ENCODE results near the gene GTF2H4.
A peak's percentile ranks its signal among the peaks of the same experiment; 100 is the strongest.
"Not testable (repeated sequence)": the region's sequence is repeated elsewhere in the genome, so short reads cannot be mapped to it uniquely, and the experiment has no call there.

GTF2H4 gene

DNA sequence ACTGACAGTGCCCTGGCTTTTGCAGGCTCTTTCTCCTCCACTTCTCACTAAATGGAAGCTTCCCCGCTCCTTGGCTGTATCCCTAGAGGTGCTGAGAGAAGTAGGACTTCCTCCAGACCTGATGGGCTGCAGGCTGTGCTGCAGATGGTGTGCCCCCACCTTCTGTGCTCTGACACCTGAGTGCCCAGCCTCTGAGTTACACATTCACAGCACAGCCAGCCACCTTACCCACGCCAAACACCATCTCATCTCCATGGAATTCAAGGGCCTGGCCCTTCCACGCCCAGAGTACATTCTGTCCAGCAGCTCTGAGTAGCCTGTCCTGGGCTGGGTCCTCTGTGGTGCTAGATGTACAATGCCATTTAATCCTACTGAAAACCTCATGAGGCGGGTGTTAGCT is 18.6 kb downstream of the GTF2H4 start:
- peak; percentile 47 for DNase-seq

- DNase-seq, result not testable (repeated sequence)
These were observed 19.1 kb downstream of the GTF2H4 start for GRCh38 chr6:30927080-30927479.

- no peak for DNase-seq
These were observed 20.7 kb downstream of the GTF2H4 start for GRCh38 chr6:30928677-30929076.

GRCh38 chr6:30930506-30930905 is 22.5 kb downstream of the GTF2H4 start:
- DNase-seq, result no peak

DNA sequence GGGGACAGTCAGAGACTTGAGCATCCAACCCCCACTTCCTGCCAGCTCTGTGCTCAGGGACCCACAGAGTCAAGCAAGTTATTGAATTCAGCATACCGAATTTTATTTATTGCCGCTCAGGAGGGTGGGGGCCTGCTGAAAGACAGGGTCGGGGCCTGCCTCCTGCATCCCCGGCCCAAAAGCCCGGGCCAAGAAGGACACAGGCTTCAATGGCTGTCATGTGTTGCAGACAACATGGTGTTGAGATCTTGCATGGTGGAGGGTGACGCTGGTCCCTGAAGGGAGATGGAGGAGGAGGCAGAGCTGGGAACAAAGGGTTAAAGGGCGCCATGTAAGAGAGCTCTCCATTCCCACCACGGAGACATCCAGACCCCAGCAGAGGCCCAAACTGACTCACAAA is 23.3 kb downstream of the GTF2H4 start:
- no peak for DNase-seq

GRCh38 chr6:30931969-30932645 is 24.1 kb downstream of the GTF2H4 start, which contains the start of gene SFTA2:
TSS of gene SFTA2 (minus strand) at chr6:30932170. CDS start at chr6:30932096, 74 bp downstream.
- peak; percentile 13 for DNase-seq

GRCh38 chr6:30932665-30933365 is 24.8 kb downstream of the GTF2H4 start:
- DNase-seq, result no peak

DNA sequence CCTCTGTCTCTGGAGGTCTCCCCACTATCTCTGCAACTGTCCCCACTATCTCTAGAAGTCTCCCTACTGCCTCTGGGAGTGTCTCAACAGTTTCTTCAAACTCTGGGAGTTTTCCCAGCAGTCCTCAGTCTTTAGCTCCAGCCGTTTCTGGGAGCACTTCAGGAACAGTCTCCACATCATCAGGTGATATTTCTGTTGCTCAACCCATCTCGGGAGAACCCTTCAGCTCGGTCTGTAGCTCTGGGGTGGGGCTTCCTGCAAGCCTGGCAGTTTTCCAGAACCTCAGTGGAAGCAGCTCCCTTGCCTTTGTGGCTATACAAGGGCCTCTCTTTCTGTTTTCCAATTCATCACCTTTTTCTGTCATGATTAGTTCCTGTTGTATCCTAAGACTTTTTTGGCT is 27.0 kb downstream of the GTF2H4 start:
- DNase-seq, result no peak

DNA sequence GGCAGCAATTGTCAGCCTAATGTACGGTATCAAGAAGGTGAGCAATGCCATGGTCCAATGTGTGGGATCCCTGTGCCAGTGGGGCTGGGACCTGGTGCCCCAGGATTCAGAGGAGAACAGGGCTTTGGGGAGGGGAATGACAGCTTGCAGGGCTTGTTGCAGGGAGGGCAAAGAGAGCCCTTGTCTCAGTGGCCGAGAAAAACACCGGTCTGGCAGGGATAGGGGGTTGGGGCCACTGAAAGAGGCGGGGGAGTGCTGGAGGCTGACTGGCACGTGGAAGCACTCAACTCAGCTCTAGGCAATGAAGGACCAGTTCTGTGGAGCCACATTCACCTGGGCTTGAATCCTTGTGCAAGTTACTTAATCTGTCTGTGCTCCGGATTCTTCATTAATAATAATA is 29.3 kb downstream of the GTF2H4 start:
- DNase-seq, result no peak

DNA sequence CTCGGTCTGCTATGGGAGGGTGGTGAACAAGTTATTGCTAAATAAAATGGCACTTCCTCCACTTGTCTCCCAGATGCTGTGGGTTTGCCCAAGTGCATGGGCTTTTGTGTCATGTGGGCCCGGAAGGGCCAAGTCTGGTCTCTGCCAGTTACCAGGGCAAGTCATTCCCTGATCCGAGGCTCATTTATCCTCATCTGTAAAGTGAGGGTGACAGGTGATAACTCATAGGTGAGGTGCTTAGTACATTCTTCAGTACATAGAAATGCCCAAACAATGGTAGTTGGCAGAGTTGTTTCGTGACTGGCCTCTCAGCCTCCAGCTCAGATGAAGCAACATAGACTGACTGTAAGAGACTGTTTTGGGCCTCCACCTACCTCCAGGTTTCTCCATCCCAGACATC is 30.7 kb downstream of the GTF2H4 start:
- no peak for DNase-seq

GRCh38 chr6:30939473-30939872 is 31.5 kb downstream of the GTF2H4 start:
- DNase-seq, result no peak

GRCh38 chr6:30940361-30940986 is 32.5 kb downstream of the GTF2H4 start, which contains the start of gene MUCL3:
TSS of gene MUCL3 (plus strand) at chr6:30940973. CDS start at chr6:30941000, 27 bp downstream.
- DNase-seq, result no peak

DNA sequence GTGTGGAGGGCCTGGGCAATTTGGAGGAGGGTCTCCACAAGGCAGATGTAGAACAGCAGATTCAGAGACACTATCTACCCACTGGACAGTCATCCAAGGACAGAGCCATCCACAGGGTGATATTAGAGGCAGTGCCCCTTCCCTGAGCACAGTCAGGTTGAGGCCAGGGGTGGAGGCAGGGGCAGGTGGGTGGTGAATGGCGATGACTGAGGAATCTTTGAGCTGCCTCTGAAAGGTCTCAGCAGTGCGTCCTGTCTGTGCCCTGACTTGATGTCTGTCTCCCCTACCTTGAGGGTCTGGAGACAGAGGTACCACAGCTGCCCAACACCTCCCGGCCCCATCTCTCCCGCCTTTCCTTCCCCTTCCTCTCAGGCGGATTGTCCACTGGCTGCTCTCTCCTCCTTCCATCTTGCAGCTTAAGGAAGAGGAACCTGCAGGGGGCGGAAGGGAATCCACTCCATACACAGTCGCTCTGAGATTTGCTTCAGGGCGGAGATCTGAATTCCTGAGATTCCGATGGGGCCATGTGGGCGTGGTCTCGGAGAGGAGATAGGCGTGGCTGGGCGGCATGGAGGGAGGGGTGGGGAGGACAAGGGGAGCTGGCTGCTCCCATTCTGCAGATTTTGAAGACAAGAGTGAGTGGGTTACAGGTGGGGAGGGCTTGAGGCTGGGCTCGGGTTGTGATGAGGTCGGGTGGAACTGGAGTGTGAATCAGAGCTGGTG is 34.5 kb downstream of the GTF2H4 start:
- DNase-seq, result peak; percentile 78

DNA sequence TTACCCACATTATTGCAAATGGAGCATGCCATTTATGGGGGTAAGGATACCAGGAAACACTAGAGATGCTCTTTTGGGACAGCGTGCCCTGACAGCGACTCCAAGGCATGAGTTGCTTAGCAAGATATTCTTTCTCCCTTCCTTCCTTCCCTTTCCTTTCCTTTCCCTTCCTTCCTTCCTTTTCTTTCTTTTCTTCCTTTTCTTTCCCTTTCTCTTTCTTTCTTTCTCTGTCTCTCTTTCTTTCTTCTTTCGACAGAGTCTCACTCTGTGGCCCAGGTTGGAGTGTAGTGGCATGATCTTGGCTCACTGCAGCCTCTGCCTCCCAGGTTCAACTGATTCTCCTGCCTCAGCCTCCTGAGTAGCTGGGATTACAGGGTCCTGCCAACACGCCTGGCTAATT is 36.0 kb downstream of the GTF2H4 start:
- no peak for DNase-seq

- no peak for DNase-seq
These were observed 37.3 kb downstream of the GTF2H4 start for GRCh38 chr6:30945281-30945680.

DNA sequence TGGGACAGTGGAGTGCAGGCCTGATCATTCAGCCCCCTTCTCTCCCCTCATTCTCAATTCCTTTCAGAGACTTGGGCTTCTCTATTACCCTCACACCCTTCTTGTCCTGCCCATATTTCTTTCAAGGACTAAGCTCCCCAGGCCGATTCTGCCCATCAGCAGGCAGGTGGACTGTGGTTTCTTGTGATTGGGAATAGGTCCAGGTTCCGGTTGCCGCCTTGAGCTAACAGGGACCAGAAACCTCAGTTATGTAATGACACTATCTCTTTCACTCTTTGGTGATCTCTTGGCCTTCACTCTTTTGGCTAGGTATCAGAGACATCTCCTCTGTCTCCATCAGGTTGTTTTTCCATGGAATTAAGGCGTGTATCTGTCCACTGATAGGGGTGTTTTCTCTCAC is 39.2 kb downstream of the GTF2H4 start:
- no peak for DNase-seq

- no peak for DNase-seq
These were observed 40.8 kb downstream of the GTF2H4 start for GRCh38 chr6:30948811-30949210.

GRCh38 chr6:30951907-30952469 is 44.0 kb downstream of the GTF2H4 start:
- DNase-seq, result no peak

DNA sequence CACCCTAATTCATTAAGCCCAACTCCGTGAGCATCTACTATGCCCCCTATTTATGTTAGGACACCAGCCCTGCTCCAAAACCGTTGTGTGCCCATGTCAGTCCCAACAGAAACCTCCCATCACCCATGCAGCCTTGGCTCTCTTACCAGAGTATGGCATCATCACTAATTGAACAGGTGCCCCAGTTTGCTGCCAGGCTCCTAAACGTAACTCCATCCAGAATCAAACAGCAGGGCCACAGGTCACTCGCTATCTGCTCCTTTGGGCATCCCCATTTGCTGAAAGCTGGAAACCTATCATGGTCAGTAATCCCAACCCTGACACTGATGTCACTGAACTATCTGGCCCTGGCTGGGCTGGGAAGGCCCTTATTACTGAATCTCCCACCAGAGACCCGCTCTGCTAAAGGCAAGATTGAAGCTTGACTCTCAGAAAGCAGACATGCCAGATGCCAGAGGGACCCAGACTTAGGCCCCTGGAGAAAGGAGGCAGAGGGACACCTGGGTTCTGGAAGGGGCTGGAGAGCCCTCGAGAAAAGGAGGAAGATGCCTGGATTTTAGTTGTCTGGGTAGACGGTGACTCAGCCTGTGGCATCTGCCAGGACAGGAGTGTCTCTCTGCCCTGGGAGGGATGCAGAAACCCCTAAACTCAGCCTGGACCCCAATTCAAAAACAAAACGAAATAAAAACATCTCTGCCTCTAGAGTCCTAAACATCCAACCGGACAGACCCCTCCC is 46.8 kb downstream of the GTF2H4 start:
- no peak for DNase-seq

GRCh38 chr6:30955367-30956042 is 47.5 kb downstream of the GTF2H4 start:
- DNase-seq, result no peak

GRCh38 chr6:30957716-30958115 is 49.7 kb downstream of the GTF2H4 start:
- DNase-seq, result no peak

Data from kidney glomerular epithelial cell (primary cell).